Central memory CD8-positive, alpha-beta T cell (primary cell): ENCODE measurements around the gene SPAG6.

Experiments used
- ATAC-seq: fragments of 150-1000 bp; cut with Tn5 transposase; replicated peaks from 2 replicates; pipeline ENCODE4 v1.10.0; 2022; ENCODE audit warnings: mild to moderate bottlenecking, moderate FRiP score, moderate number of reproducible peaks; ENCODE audit not compliant: poor library complexity, severe bottlenecking; ENCODE audit errors: extremely low read depth
- DNase-seq, 2 donors: peaks; one replicate each; pipeline ENCODE4 v3.0.0; 2021; ENCODE audit warnings: low spot score in 2 of 2
- H3K27ac Mint-ChIP-seq: one replicate; pipeline ENCODE4 v1.8.0; 2022; ENCODE audit warnings: low read depth, mild to moderate bottlenecking, moderate library complexity, mixed read lengths
- H3K27me3 Mint-ChIP-seq: one replicate; pipeline ENCODE4 v1.8.0; 2022; ENCODE audit warnings: mixed read lengths
- H3K36me3 Mint-ChIP-seq: one replicate; pipeline ENCODE4 v1.8.0; 2022; ENCODE audit warnings: mild to moderate bottlenecking, moderate library complexity, mixed read lengths; ENCODE audit not compliant: insufficient read depth
- H3K4me1 Mint-ChIP-seq: one replicate; pipeline ENCODE4 v1.8.0; 2022; ENCODE audit warnings: mixed read lengths
- H3K4me3 Mint-ChIP-seq: one replicate; pipeline ENCODE4 v1.8.0; 2022; ENCODE audit warnings: mild to moderate bottlenecking, moderate library complexity, mixed read lengths
- H3K9me3 Mint-ChIP-seq: one replicate; pipeline ENCODE4 v1.8.0; 2022; ENCODE audit warnings: mixed read lengths

SPAG6 gene

GRCh38 chr10:22456486-22456885 lies 111.2 kb downstream of the SPAG6 start:
- peak overlapping the region; percentile 35 for H3K27ac Mint-ChIP-seq

DNA sequence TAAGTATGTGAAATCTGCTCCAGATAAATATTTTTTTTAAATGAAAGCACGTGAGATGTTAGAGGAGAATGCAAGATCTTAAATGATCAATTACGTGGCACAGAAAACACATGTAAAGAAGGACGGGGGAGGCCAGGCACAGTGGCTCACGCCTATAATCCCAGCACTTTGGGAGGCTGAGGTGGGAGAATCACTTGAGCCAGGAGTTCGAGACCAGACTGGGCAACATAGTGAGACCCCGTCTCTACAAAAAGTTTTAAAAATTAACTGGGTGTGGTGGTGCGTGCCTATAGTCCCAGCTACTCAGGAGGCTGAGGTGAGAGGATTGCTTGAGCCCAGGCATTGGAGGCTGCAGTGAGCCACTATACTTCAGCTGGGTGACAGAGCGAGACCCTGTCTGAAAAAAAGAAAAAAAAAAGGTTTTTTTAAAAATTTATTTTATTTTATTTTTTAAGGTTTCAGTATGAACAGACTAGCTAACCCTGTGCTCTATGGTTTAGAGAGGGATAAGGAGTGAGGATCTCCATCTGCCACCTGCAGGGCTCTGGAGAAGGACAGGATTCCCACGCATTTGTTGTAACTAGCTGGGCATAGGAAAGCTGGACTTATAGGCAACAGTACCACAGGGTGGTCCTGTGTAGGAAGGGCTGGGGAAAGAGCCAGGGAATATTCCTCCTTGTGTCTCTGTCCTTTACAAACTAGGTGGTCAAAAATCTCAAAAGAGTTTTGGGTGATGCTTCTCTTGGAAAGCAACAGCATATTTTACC lies 113.2 kb downstream of the SPAG6 start:
- Mint-ChIP-seq H3K27ac (no peak overlapping the region), H3K4me1 (no peaks in the 10 kb centered on the region), H3K27me3 (no peaks in the 10 kb centered on the region)

More at GRCh38 chr10:22456486-22456885, 111.2 kb downstream of the SPAG6 start:
- DNase-seq, result no peak
- Mint-ChIP-seq H3K4me3 (no peak overlapping the region), H3K27me3 (no peaks in the 10 kb centered on the region), H3K9me3 (no peaks in the 10 kb centered on the region), H3K4me1 (no peaks in the 10 kb centered on the region), H3K36me3 (no peaks in the 10 kb centered on the region)
- no peak for ATAC-seq

GRCh38 chr10:22459496-22459895 lies 114.2 kb downstream of the SPAG6 start:
- no peaks in the 10 kb centered on the region for H3K27me3 Mint-ChIP-seq
- H3K4me3 Mint-ChIP-seq, result no peak overlapping the region
- DNase-seq, result no peak
- ATAC-seq, result no peak
- H3K9me3 Mint-ChIP-seq, result no peaks in the 10 kb centered on the region
- no peaks in the 10 kb centered on the region for H3K36me3 Mint-ChIP-seq
- H3K4me1 Mint-ChIP-seq, result no peaks in the 10 kb centered on the region
- no peak overlapping the region for H3K27ac Mint-ChIP-seq

More for the DNA sequence above, 113.2 kb downstream of the SPAG6 start:
- Mint-ChIP-seq H3K4me3 (no peak overlapping the region), H3K36me3 (no peaks in the 10 kb centered on the region), H3K9me3 (no peaks in the 10 kb centered on the region)
- DNase-seq, result no peak
- ATAC-seq, result no peak

DNA sequence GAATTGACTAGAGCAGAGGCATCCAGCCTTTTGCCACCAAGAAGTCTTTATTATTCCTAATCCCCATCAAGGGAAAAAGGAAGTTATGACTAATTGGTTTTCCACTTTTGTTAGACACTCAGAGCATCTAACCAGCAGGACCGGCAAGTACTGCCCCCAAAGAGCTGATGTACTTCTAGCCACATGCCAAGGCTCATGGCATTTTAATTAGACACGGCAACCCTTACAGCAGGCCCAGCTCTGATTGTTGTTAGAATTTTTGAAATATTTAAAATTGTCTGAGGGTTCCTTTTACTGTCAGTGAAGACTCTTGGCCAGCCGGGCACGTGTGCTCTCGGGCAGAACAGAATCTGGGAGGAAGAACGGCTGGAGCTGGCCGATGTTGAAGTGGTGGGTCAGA lies 114.8 kb downstream of the SPAG6 start:
- Mint-ChIP-seq H3K36me3 (no peaks in the 10 kb centered on the region), H3K4me3 (no peak overlapping the region), H3K27ac (no peak overlapping the region), H3K4me1 (no peaks in the 10 kb centered on the region), H3K27me3 (no peaks in the 10 kb centered on the region), H3K9me3 (no peaks in the 10 kb centered on the region)
- DNase-seq (no peak), ATAC-seq (no peak)

DNA sequence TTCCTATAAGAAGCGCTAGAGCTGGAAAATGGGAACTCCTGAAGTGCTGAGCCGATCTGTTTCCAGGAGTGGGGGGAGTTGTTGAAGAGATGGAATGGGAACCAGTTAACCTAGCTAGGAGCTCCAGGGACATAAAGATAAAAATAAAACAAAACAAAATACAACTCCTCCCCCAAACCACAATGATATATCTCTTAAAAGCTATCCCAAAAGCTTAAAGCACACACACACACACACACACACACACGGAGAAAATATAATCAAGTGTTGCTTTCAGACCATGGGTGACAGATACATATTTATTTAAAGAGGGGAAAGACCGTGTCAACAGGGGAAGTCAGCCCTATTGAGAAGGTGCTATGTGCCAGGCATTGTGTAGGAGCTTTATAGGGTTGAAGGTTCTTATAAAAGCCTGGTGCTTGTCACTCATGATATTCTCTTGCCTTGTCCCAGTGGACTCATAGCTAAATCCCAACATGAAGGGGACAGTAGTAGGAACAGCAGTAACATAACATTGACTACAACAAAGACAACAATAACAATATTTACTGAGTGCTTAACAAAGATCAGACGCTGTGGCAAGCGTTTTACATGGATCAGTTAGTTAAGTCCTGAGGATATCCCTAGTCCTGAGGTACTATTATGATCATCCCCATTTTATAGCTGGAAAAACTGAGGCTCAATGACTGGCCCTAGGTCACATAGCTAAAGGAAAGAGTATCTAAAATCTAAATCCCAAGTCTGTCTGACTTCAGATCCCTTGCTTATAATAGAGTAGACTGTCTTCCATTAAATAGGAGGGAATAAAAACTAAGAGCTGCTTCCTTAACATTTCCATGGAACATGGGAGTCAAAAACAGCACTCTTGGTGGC lies 115.5 kb downstream of the SPAG6 start:
- no peaks in the 10 kb centered on the region for H3K27me3 Mint-ChIP-seq
- DNase-seq, result no peak
- no peaks in the 10 kb centered on the region for H3K9me3 Mint-ChIP-seq
- ATAC-seq, result no peak
- no peaks in the 10 kb centered on the region for H3K4me1 Mint-ChIP-seq
- no peak overlapping the region for H3K27ac Mint-ChIP-seq
- H3K36me3 Mint-ChIP-seq, result no peaks in the 10 kb centered on the region
- no peak overlapping the region for H3K4me3 Mint-ChIP-seq

DNA sequence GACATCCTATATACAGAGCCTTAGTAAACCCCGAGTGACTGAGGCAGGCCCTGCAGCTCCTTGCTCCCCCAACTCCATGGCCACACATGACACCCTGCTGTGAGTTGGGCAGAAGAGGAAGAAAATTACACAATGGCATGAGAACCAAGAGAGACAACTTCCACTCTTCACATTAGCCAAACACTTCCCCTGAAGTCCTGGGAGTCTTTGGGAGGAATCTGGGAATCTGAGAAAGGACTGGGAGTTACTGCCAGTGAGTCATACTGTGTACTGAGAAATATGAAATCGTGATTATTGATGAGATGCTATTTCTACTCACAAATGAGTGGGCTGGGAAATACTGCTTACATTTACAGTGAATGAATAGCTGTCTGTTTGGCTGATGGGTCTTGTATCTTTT lies 116.6 kb downstream of the SPAG6 start:
- Mint-ChIP-seq H3K27me3 (no peaks in the 10 kb centered on the region), H3K4me3 (no peak overlapping the region), H3K36me3 (no peaks in the 10 kb centered on the region), H3K27ac (no peak overlapping the region), H3K4me1 (no peaks in the 10 kb centered on the region), H3K9me3 (no peaks in the 10 kb centered on the region)
- ATAC-seq (no peak), DNase-seq (no peak)

DNA sequence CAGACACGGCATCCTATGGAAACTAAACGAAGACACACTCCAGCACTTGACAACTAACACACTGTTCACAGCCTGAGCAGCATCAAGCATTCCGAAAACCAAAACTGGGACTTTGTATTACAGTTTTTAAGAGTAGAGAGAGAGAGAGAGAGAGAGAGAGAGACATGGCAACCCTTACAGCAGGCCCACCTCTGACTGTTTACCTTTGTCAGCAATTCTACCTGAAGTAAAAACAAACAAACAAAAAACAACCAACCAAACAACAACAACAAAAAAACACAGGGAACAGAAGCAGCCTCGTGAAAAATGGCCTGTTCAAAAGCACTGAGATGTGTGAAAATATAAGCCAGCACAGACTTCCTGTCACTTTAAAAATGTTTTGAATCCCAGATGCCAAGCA lies 118.0 kb downstream of the SPAG6 start:
- no peaks in the 10 kb centered on the region for H3K36me3 Mint-ChIP-seq
- H3K9me3 Mint-ChIP-seq, result no peaks in the 10 kb centered on the region
- no peak overlapping the region for H3K27ac Mint-ChIP-seq
- H3K4me3 Mint-ChIP-seq, result no peak overlapping the region
- H3K27me3 Mint-ChIP-seq, result no peaks in the 10 kb centered on the region
- ATAC-seq (no peak), DNase-seq (no peak)
- H3K4me1 Mint-ChIP-seq, result no peaks in the 10 kb centered on the region

GRCh38 chr10:22464966-22465629 lies 119.8 kb downstream of the SPAG6 start:
- no peak overlapping the region for H3K4me3 Mint-ChIP-seq
- H3K4me1 Mint-ChIP-seq, result no peaks in the 10 kb centered on the region
- H3K9me3 Mint-ChIP-seq, result no peaks in the 10 kb centered on the region
- no peak for DNase-seq
- H3K36me3 Mint-ChIP-seq, result no peaks in the 10 kb centered on the region
- H3K27me3 Mint-ChIP-seq, result no peaks in the 10 kb centered on the region
- H3K27ac Mint-ChIP-seq, result no peak overlapping the region
- ATAC-seq, result no peak

DNA sequence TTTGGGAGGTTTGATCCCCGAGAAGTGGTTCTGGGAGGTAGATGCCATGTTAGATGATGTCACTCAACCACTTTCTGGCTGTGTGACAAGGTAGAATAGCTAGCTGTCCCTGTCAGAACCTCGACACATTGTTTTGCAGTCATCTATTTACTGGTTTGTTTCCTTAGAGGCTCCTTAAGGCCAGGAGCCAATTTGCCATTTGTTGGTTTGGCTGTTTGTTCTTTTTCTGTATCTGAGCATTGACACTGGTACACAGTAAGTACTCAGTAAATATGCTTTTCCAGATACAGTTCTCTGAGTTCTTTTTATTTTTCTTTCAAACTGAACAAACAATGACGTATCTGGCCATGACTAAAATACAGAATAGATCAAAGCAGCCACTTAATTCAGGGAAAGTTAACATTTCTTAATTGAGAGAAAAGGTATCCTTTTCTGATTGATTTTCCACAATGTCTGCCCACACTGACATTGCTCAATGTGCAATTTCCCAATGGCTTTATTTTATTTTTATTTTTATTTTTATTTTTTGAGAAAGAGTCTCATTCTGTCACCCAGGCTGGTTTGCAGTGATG lies 121.6 kb downstream of the SPAG6 start:
- Mint-ChIP-seq H3K4me1 (no peaks in the 10 kb centered on the region), H3K27me3 (peaks cover 6% of the 10 kb centered on the region), H3K27ac (no peak overlapping the region), H3K4me3 (no peak overlapping the region), H3K9me3 (no peaks in the 10 kb centered on the region), H3K36me3 (no peaks in the 10 kb centered on the region)
- DNase-seq (no peak), ATAC-seq (no peak)
